ENCODE results near the gene FOXL2NB.

GRCh38 chr3:138975351-138975750 is 28.3 kb downstream of the FOXL2NB start:
- TF ChIP-seq ATF7 (IDR thresholded peaks at IDR 0.05; ENCODE audit: low read depth) (no peak), POU2F2 (IDR thresholded peaks at IDR 0.05; ENCODE audit: borderline replicate concordance, low read depth, low read length) (no peak), CTCF (IDR thresholded peaks at IDR 0.05 in 2 of 3, conservative IDR thresholded peaks at IDR 0.05 in 1 of 3; ENCODE audit: control insufficient read depth in 2 of 3, extremely low read depth in 1 of 3, insufficient read depth in 1 of 3, low read depth in 3 of 3, low read length in 3 of 3) (no peak), SRF (IDR thresholded peaks at IDR 0.05; ENCODE audit: low read depth in 2 of 2, low read length in 2 of 2) (no peak), USF2 (IDR thresholded peaks at IDR 0.05; ENCODE audit: borderline replicate concordance, low read depth, low read length) (no peak), NFXL1 (IDR thresholded peaks at IDR 0.05; ENCODE audit: borderline replicate concordance) (no peak), EED (IDR thresholded peaks at IDR 0.05; ENCODE audit: low read depth) (no peak), POLR2AphosphoS5 (IDR thresholded peaks at IDR 0.05; ENCODE audit: low read length) (no peak)
